A673 (cell line): ENCODE data around the gene PTRH2.

Experiments
- CTCF ChIP-seq: fragments of 300-800, 200-600 bp; sonication (generic); conservative IDR thresholded peaks from 2 replicates; pipeline ENCODE4 v1.5.1; 2017; ENCODE audit warnings: low read depth, mild to moderate bottlenecking, antibody characterized with exemption, low read length, moderate library complexity, mixed read lengths
- EZH2 ChIP-seq: fragments of 200-600 bp; sonication (generic); IDR thresholded peaks from 2 replicates; pipeline ENCODE4 v1.6.1; 2017; ENCODE audit warnings: borderline replicate concordance, low read depth, mild to moderate bottlenecking, mixed read lengths, antibody characterized with exemption, low read length; ENCODE audit not compliant: poor library complexity, severe bottlenecking

GRCh38 chr17:59746849-59747445 lies 39.7 kb upstream of the PTRH2 start:
- TF ChIP-seq CTCF (peak; percentile 78), EZH2 (no peak)
